ENCODE measurements around the gene KRTAP4-16.
"Not testable (repeated sequence)": the region's sequence is repeated elsewhere in the genome, so short reads cannot be mapped to it uniquely, and the experiment has no call there.

GRCh38 chr17:41108728-41109386 is 6.8 kb upstream of the KRTAP4-16 start:
- not testable (repeated sequence) for TF ChIP-seq CTCF (IDR thresholded peaks at IDR 0.05); EP300 (IDR thresholded peaks at IDR 0.05; ENCODE audit: low read depth); POLR2AphosphoS5 (IDR thresholded peaks at IDR 0.05); POLR2A (IDR thresholded peaks at IDR 0.05)

Measured in transverse colon (tissue), 4 donors.